ENCODE data around the gene CRYZ. TPM values are rescaled to one million over a fixed set of nuclear protein-coding genes. Genes with fewer than 3 reads are reported as not detected.
"Not testable (repeated sequence)": the region's sequence is repeated elsewhere in the genome, so short reads cannot be mapped to it uniquely, and the experiment has no call there.

Gene CRYZ
- total and polyA plus RNA-seq, 2 donors = 27.3 to 51.4 TPM

DNA sequence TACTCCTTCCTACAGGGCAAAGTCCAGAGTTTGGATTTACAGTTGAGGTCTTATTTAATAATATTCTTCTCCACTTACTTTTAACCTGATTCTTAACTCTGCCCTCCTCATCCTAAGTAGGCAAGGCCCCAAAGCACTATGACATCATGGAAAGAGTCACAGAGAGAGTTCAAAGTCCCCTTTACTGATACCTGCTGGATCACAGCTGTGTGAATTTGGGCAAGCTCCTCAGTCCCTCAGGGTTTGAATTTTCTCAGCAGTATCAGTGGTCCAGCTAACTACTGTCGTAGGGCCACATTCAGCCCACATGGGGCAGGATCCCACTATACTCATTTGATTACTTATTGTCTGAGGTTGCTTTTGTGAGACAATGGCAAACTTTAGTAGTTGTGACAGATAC is 16.1 kb upstream of the CRYZ start:
- DNase-seq (ENCODE audit: extremely low spot score) = no peak
- Histone ChIP-seq H3K4me3 (ENCODE audit: low read depth, low read length) (no peak overlapping the region), H3K27ac (ENCODE audit: low read depth) (no peak overlapping the region), H3K4me1 (ENCODE audit: insufficient read depth) (no peaks in the 10 kb centered on the region), H3K36me3 (ENCODE audit: insufficient read depth) (peaks cover 6% of the 10 kb centered on the region)
- 97% methylated on average over 1 of the region's 1 CpG for WGBS

DNA sequence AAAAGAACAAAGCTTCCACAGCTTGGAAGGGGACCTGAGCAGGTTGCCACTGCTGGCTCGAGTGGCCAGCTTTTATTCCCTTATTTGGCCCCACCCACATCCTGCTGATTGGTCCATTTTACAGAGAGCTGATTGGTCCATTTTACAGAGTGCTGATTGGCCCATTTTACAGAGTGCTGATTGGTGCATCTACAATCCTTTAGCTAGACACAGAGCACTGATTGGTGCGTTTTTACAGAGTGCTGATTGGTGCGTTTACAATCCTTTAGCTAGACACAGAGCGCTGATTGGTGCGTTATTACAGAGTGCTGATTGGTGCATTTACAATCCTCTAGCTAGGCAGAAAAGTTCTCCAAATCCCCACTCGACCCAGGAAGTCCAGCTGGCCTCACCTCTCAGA is 12.4 kb upstream of the CRYZ start:
- not testable (repeated sequence) for H3K36me3 ChIP-seq (ENCODE audit: insufficient read depth); DNase-seq (ENCODE audit: extremely low spot score)

DNA sequence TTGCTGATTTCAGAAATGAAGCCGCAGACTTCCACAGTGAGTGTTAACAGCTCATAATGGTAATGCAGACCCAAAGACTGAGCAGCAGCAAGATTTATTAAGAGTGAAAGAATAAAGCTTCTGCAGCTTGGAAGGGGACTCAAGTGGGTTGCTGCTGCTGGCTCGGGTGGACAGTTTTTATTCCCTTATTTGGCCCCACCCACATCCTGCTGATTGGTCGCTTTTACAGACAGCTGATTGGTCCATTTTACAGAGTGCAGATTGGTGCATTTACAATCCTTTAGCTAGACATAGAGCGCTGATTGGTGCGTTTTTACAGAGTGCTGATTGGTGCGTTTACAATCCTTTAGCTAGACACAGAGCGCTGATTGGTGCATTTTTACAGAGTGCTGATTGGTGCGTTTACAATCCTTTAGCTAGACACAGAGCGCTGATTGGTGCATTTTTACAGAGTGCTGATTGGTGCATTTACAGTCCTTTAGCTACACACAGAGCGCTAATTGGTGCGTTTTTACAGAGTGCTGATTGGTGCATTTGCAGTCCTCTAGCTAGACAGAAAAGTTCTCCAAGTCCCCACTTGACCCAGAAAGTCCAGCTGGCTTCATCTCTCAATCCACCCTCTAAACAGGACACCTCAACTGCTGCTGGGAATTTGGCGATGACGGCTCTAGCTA is 7.6 kb upstream of the CRYZ start:
- H3K36me3 ChIP-seq (ENCODE audit: insufficient read depth); H3K27ac ChIP-seq (ENCODE audit: low read depth); DNase-seq (ENCODE audit: extremely low spot score); H3K4me1 ChIP-seq (ENCODE audit: insufficient read depth); H3K4me3 ChIP-seq (ENCODE audit: low read depth, low read length): not testable (repeated sequence)
- 98% methylated on average over 13 of the region's 13 CpGs for WGBS

More for the DNA sequence above, 12.4 kb upstream of the CRYZ start:
- not testable (repeated sequence) for H3K4me3 ChIP-seq (ENCODE audit: low read depth, low read length); H3K27ac ChIP-seq (ENCODE audit: low read depth); H3K4me1 ChIP-seq (ENCODE audit: insufficient read depth)
- 95% methylated on average over 6 of the region's 6 CpGs for WGBS

DNA sequence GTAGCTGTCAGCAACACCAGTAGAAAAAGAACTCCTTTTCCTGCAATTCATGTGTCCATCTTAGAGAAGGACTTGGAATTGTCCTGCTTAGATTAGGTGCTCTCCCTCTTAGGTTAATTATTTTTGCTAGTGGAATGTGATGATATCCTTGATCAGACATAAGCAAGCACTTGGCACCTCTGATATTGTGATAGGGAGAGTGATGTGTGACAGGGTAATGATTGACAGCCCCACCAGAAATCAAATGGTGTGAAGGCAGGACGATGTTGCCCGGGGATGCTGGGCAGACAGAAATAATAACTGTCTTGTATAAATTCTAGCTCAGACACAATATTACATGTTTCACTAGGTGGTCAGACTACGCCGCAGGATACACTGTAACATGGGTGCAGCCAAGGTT is 4.5 kb upstream of the CRYZ start:
- Histone ChIP-seq H3K4me3 (ENCODE audit: low read depth, low read length) (no peak overlapping the region), H3K27ac (ENCODE audit: low read depth) (no peak overlapping the region), H3K36me3 (ENCODE audit: insufficient read depth) (peaks cover 3% of the 10 kb centered on the region), H3K4me1 (ENCODE audit: insufficient read depth) (no peaks in the 10 kb centered on the region)
- WGBS = over 99% methylated on average over 4 of the region's 4 CpGs
- DNase-seq (ENCODE audit: extremely low spot score) = no peak

DNA sequence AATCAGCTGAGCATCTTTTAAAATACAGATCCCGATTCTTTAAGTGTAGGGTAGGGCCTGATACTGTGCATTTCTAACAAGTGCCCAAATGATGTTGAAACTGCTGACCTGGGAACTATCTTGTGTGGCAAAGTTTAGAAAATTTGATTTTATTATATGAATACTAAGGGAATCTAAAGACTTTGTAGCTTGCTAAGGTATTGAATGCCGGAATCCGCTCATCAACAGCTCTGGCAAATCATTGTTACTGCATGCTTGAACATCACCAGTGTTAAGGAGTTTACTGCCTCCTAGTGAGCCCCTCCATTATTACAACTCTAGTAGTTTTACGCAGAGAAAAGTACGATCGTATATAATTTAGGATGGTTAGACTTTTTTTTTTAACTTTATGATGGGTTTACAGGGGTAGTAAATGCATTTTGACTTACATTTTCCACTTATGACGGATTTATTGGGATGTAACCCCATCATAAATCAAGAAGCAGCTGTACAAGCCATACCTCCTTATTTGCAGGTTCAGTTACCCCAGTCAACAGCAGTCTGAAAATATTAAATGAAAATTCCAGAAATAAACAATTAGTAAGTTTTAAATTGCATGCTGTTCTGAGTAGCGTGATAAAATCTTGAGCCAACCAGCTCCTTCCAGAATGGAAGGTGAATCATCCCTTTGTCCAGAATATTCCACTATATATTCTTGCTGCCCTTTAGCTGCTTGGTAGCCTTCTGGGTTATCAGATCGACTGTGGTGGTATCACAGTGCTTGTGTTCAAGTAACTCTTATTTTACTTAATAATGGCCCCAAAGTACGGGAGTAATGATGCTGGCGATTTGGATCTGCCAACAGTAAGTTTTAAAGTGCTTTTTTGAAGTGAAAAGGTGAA is 994 bp upstream of the CRYZ start:
- H3K27ac ChIP-seq (ENCODE audit: low read depth) = peak overlapping the region; percentile 76
- H3K4me1 ChIP-seq (ENCODE audit: insufficient read depth) = peaks cover 2% of the 10 kb centered on the region
- peak overlapping the region; percentile 59 for H3K4me3 ChIP-seq (ENCODE audit: low read depth, low read length)
- WGBS = 18% methylated on average over 11 of the region's 11 CpGs
- DNase-seq (ENCODE audit: extremely low spot score) = peak; percentile 65
- peaks cover 3% of the 10 kb centered on the region for H3K36me3 ChIP-seq (ENCODE audit: insufficient read depth)

DNA sequence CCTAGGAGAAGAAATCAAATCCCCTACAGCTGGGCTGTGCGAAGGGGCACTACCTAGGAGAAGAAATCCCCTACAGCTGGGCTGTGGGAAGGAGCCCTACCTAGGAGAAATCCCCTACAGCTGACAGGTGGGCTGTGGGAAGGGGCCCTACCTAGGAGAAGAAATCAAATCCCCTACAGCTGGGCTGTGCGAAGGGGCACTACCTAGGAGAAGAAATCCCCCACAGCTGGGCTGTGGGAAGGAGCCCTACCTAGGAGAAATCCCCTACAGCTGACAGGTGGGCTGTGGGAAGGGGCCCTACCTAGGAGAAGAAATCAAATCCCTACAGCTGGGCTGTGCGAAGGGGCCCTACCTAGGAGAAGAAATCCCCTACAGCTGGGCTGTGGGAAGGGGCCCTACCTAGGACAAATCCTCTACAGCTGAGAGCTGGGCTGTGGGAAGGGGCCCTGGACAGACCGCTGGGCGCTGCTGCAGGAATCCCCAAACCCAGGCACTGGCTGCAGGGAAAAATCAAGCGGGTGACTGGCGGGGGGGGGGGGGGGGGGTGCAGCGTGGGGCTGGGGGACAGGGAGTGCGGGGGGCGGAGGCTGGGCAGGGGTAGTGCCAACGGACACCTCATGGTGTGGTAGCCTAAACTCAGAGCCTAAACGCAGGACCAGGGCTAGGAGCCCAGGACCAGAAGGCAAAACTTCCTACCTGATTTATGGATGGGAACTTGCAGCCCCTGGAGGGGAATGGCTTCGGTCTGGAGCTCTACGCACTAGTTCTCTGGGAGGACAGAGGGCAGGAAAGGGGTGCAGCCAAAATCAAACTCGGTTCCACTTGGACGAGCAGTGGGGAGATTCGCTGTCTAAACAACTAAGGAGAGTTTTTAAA is 541 bp downstream of the CRYZ start:
- whole genome bisulfite sequencing = 11% methylated on average over 17 of the region's 17 CpGs
- not testable (repeated sequence) for DNase-seq (ENCODE audit: extremely low spot score); H3K36me3 ChIP-seq (ENCODE audit: insufficient read depth); H3K4me1 ChIP-seq (ENCODE audit: insufficient read depth)
- Histone ChIP-seq H3K27ac (ENCODE audit: low read depth) (peak overlapping the region; percentile 61), H3K4me3 (ENCODE audit: low read depth, low read length) (peak overlapping the region; percentile 59)

DNA sequence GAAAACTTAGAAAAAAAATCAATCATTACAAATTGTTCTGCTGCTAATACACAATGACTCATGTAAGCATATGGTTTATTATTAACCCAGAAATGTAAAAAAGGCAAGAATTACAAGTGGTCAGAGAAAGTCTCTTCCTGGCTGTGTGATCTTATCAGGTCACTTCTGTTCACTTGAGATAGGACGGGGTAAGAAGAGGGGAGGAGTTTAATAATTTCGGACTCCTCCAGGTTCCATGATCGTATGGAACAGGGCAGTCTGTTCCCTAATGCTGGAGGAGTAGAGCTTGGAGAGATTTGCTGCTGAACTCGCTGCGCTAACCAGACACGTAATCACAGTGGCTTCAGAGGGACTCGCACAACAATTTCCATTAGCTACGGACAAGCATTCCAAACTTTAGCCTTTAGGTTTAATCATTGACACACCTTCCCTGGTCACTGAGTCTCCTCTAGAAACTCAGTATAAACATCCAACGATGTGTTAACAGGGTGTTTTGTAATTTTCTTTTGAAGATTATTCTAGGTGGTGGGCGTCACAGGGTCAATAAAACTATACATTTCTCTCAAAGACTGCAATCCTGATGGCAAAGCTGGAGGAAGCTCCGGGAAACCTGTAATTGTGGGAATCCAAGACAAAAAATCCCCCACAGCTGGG is 1.3 kb downstream of the CRYZ start:
- Histone ChIP-seq H3K4me3 (ENCODE audit: low read depth, low read length) (peak overlapping the region; percentile 59), H3K27ac (ENCODE audit: low read depth) (peak overlapping the region; percentile 23), H3K4me1 (ENCODE audit: insufficient read depth) (peaks cover 2% of the 10 kb centered on the region), H3K36me3 (ENCODE audit: insufficient read depth) (no peaks in the 10 kb centered on the region)
- no peak for DNase-seq (ENCODE audit: extremely low spot score)
- WGBS = 67% methylated on average over 11 of the region's 11 CpGs

DNA sequence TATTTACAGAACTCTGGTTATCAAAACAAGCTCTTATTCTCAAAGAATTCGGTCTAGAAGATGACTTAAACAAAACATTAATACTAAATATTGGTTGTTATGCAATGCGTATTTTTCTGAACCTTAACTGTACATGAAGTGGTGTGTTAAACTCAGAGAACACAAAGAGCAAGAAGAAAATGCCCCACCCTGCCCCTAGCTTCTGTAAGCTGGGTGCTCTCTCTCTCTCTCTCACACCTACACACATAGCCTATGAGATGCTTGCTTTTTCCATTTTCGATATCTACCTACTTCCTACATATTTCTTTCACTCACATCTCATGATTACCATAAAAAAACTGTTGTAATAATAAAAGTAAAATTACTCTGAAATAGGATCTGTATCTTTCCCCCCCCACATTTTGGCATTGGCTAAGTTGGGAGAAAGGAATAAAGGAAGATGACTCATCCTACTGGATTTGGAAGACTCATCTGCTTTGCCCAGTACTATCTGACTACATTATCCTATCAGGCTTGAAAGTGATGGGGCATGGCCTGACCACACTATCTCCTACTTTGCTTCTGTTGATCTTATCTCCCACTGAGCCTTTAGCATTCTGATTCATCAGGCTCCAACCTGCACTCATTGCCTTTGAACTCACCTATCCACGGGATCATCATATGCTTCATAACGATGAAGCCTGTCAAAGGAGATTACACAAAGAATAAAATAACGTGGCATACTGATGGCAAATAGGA is 2.9 kb downstream of the CRYZ start:
- Histone ChIP-seq H3K27ac (ENCODE audit: low read depth) (no peak overlapping the region), H3K4me1 (ENCODE audit: insufficient read depth) (peaks cover 2% of the 10 kb centered on the region), H3K36me3 (ENCODE audit: insufficient read depth) (no peaks in the 10 kb centered on the region), H3K4me3 (ENCODE audit: low read depth, low read length) (no peak overlapping the region)
- DNase-seq (ENCODE audit: extremely low spot score) = no peak
- 74% methylated on average over 6 of the region's 6 CpGs for WGBS

DNA sequence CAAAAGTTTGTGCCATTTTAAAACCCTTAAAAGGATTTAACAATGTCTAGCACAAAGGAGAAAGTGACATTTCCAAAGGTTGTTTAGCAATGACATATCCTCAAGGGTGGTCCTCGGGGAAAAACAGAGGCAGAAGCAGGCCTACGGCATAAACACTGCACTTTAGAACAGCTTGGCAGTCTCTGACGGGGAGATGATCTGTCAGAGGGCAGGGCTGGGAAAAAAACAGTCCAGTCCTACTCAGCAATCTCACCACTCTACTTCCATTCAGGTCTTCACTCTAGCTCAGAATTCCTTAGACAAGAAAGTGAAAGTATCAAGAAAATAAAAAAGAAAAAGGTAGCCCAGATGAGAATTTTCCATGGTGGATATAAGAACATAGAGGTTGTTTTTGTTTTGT is 4.1 kb downstream of the CRYZ start:
- Histone ChIP-seq H3K27ac (ENCODE audit: low read depth) (no peak overlapping the region), H3K36me3 (ENCODE audit: insufficient read depth) (no peaks in the 10 kb centered on the region), H3K4me3 (ENCODE audit: low read depth, low read length) (no peak overlapping the region), H3K4me1 (ENCODE audit: insufficient read depth) (peaks cover 2% of the 10 kb centered on the region)
- 53% methylated on average over 3 of the region's 3 CpGs for WGBS
- no peak for DNase-seq (ENCODE audit: extremely low spot score)

DNA sequence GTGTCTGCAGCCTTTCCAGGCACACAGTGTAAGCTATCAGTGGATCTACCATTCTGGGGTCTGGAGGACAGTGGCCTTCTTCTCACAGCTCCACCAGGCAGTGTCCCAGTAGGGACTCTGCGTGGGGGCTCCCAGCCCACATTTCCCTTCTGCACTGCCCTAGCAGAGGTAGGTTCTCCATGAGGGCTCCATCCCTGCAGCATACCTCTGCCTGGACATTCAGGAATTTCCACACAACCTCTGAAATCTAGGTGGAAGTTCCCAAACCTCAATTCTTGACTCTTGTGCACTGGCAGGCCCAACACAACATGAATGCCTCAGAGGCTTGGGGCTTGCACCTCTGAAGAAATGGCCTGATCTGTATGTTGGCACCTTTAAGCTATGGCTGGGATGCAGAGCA is 6.8 kb downstream of the CRYZ start:
- Histone ChIP-seq H3K36me3 (ENCODE audit: insufficient read depth) (peaks cover 1% of the 10 kb centered on the region), H3K4me3 (ENCODE audit: low read depth, low read length) (no peak overlapping the region), H3K27ac (ENCODE audit: low read depth) (no peak overlapping the region), H3K4me1 (ENCODE audit: insufficient read depth) (peaks cover 2% of the 10 kb centered on the region)
- WGBS = 95% methylated on average over 1 of the region's 1 CpG
- no peak for DNase-seq (ENCODE audit: extremely low spot score)

DNA sequence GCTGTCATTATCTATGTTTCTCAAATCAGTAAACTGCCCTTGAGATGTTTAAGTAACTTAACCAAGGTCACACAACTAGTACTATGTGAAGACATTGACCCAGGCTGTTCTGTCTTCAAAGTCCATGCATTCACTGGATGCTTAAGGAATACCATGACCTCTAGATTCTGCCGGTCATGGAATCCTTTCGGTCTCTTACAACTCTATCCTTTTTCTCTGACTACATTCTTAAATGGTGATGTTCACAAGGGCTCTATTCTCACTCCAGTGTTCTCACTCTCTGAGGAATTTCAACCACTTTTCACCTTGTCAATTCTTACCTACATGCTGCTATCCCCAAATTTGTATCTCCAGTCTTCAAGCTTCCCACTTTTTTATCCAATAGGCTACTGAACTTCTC is 15.2 kb downstream of the CRYZ start:
- 94% methylated on average over 2 of the region's 2 CpGs for WGBS
- Histone ChIP-seq H3K27ac (ENCODE audit: low read depth) (no peak overlapping the region), H3K36me3 (ENCODE audit: insufficient read depth) (peaks cover 6% of the 10 kb centered on the region), H3K4me3 (ENCODE audit: low read depth, low read length) (no peak overlapping the region), H3K4me1 (ENCODE audit: insufficient read depth) (no peaks in the 10 kb centered on the region)
- DNase-seq (ENCODE audit: extremely low spot score) = no peak

DNA sequence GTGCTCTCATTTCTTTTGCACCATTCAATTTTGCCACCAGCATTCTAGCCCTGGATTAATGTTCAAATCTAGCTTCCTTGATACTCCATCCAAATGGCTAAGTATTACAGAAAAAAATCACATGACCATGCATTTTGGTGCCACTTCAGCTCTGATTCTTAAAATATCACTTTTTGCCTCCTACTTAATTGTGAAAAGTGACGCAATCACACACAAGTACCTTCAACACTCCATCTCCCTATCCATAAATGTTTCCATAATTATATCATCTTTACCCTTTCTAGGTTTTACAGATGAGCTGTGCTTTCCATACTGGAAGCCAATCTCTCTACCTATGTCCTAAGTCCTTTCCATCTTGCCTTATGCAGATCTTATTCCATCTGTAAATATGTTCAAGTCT is 16.0 kb downstream of the CRYZ start:
- H3K4me3 ChIP-seq (ENCODE audit: low read depth, low read length) = no peak overlapping the region
- no peak overlapping the region for H3K27ac ChIP-seq (ENCODE audit: low read depth)
- no peak for DNase-seq (ENCODE audit: extremely low spot score)
- peaks cover 7% of the 10 kb centered on the region for H3K36me3 ChIP-seq (ENCODE audit: insufficient read depth)
- 97% methylated on average over 1 of the region's 1 CpG for WGBS
- no peaks in the 10 kb centered on the region for H3K4me1 ChIP-seq (ENCODE audit: insufficient read depth)

Data from urinary bladder (tissue), 4 donors.